GM21423 (cell line): ENCODE data around the gene SGSM2.

Experiments used
- ATAC-seq: cut with Tn5 transposase; IDR thresholded peaks from one replicate; pipeline ENCODE4 v1.9.1; 2021; ENCODE audit warnings: mild to moderate bottlenecking, moderate library complexity; ENCODE audit not compliant: unreplicated experiment

SGSM2 gene

GRCh38 chr17:2397247-2398171 is 60.2 kb downstream of the SGSM2 start:
- ATAC-seq: no peak

GRCh38 chr17:2398182-2398581 is 60.9 kb downstream of the SGSM2 start:
- ATAC-seq: no peak

DNA sequence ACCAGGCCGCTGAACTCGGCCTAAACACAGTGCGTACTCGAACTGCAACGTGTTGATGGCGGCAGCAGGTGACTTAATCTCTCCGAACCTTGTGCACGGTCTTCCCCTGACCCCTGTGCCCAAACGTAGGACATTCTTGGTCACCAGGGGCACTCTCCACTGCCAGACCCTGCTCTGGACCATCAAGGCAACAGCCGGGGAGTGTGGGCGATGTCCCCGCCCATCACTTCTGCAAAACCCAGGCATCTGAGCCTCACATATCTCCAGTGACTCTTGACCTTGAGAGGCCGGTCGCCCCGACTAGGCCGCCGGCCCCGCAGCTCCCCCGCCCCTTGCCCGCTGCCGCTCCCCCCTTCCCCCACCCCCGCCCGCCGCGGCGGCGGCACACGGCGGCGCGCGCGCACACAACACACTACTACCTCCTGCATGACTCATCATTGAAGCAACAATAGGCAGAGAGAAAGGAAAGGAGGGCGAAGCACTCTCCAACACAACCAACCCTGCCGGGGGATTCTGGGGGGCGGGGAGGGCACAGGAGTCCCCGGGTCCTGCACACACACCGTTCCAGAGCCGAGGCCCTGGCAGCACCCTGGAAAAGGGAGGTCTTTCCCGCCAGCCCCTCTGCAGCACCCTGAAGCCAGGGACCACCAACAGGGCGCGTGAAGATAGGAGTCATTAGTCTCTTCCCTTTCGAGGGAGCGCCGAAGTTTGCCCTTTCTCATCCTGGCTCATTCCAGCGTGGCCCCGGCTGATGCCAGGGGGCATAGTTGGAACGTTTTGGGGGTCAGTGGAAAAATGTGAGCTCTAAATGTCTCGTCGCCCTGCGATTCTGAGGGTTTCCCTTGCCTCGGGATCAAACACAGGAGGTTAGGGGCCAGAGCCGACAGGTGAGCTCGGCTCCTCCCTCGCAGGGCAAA is 61.6 kb downstream of the SGSM2 start:
- no peak for ATAC-seq

DNA sequence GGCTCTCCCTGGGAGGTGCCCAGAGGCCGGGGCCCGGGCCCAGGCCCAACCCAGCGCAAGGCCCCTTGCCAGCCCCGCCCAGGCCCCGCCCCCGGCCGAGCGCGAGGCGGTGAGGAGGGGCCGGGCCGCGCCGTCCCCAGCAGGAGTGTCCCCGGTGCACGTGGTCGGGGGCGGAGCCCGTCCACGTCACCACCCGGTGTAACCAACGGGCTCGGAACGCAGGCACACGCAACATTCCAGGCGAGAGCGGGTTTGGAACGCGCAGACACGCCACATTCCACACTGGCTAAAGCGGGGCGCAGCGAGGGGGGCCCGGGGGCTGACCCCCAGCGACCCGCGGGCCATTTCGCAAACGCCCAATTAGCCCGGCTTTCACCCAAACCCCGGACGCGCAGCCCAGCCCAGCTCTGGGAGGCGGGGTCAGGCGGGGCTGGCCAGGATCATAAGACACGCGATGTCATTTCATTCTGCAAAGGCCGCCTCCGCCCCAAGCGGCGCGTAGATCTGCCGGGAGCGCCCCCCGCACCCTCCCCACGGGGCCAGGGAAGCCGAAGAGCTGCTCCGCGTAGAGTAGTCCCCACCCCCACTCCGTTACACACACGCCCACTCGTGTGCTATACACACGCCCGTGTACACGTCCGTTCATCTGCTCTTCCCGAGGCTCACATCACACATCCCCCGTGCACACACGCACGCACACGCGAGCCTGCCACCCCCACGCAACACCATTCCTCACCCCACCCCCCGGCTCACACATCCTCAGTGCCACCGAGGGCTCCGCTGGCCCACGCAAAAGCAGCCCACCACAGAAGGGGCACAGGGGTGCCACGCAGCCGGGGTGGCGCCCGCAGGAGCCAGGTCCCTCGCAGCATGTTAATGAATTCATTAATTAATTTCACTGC is 62.5 kb downstream of the SGSM2 start:
- peak; percentile 37 for ATAC-seq

GRCh38 chr17:2400474-2400866 is 63.2 kb downstream of the SGSM2 start:
- no peak for ATAC-seq

DNA sequence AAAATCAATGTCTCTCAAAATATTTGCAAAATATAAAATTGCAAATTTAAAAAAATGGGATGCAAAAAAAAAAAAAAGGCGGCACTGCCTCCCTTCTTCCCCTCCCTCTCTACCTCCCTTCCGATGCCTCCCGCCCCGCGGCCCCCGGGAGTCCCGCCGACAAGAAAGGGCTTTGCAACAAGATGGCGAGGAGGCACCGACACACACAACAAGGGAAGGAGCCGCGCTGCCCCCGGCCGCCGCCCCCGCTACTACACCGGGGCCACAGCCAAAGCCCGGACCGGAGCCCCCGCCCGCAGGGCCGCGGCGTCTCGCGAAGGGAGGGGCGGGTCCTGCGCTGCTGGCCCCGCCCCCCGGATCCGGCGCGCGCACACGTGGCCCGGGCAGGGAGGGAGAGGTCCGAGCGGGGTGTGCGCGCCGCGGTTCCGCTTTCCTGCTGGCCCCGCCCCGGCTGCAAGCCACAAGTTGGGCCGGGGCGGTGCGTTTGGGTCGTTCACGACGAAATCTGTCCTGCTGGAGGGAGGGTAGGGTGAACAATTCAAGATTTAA is 63.6 kb downstream of the SGSM2 start, which contains the start of gene MNT:
TSS of gene MNT (minus strand) at position 184 of the 549 bp plus-strand sequence. CDS start 348 bp downstream, outside the sequence.
- ATAC-seq: peak; percentile 27

DNA sequence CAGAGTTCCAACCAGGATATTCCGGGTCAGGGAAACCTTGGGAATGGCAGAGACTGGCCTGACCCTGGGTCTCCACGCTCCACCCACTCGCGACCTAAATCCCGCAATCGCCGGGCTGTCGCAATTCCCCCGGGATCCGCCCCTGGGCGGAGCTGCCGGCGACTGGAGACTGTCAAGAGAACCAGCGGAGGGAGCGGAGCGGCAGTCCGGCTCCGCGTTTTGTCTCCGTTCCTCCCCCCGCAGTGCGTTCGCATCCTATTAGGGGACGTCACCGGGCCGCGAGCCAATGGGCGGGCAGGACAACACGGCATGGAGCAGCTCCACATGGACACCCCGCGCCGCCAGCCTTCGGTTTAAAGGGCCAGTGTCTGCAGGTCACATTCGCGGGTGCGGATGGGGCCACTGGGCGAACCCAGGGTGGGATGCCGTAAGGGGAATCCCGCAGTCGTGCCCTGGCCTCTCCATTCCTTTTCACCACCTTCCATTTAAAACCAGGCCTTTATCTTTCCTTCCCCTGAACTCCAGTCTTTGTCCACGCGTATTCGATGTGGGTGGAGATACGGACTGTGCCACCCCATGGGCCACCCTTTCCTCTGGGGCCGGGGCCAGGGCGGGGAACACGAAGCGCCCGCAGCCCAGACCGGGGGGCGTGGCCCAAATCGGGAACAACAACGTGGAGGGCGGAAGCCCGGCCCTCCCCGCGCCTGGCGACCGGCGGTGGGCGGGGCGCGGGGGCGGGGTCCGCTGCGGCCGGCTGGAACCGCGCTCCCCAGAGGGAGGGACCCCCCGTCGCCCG is 64.3 kb downstream of the SGSM2 start:
- peak; percentile 42 for ATAC-seq

DNA sequence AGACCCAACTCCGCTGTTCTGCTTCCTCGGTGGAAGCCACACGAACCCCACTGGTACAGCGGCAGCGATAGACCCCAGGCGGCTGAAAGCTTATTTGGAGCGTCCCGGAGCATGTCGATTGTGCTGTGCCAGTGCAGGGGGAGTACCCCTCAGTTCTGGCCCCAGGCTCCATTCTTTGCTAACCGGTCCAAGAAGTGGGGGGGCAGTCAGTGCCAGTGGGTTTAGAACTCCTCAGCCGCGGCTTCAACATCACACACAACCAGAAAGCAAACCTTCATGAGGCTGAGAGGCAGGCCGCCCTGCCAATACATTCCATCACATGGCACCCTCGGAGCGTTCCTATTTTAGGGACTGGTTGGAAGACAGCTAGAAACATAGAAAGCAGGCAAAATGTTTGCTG is 65.2 kb downstream of the SGSM2 start:
- no peak for ATAC-seq

GRCh38 chr17:2403044-2403443 is 65.7 kb downstream of the SGSM2 start:
- ATAC-seq: no peak

DNA sequence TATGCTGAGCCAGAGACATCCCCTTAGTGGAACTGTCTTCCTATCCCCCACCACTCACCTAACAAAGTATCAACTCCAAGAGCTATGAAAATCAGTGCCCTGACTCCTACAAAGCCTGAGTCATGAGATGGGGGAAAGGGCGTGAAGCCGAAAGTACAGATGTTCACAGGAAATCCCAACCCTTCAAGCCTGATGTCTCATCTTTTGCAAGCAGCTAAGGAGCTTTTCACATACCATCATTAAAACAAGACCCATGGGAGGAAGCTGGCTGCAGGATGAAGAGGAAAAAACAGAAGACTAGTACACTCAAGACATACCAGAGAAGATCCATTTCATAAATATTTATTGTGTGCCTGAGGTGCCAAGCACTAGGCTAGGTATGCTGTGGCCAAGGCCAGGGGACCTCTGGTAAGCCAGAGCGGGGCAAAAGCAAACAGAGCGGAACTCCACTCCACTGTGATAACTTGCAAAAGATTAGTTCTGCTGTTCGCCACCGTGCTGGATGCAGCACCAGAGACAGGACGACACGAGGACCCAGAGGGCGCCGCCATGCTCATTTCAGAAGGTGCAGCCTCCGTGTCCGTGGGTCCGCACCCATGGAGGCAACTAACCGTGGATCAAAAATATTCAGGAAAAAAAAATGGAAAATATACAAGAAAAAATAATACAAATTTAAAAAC is 68.1 kb downstream of the SGSM2 start:
- ATAC-seq: no peak

DNA sequence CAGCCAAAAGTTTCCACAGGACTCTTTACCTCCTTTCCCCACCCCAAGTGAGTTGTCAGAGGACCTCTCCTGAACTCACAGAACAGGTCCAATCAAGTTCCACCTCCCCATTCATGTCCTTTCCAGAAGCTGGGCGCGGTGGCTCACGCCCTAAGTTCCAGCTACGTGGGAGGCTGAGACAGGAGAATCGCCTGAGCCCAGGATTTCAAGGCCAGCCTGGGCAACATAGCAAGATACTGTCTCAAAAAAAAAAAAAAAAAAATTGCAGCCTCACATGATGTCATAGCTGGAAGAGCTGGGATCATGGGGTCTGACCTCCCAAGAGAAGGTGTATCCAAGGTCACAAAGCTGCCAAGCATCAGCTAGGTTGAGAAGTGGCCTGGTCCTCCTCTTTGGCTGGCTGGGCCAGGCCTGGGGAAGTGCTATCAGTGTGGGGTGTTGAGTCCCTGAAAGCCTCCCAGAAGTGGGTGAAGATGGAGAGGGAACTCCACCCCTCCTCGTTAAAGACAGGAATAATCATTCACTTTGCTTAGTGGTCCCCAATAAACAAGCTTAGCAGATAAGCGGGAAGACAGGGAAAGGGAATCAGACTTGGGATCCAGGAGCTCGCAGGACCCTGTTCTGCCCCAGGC is 69.1 kb downstream of the SGSM2 start:
- ATAC-seq: no peak

DNA sequence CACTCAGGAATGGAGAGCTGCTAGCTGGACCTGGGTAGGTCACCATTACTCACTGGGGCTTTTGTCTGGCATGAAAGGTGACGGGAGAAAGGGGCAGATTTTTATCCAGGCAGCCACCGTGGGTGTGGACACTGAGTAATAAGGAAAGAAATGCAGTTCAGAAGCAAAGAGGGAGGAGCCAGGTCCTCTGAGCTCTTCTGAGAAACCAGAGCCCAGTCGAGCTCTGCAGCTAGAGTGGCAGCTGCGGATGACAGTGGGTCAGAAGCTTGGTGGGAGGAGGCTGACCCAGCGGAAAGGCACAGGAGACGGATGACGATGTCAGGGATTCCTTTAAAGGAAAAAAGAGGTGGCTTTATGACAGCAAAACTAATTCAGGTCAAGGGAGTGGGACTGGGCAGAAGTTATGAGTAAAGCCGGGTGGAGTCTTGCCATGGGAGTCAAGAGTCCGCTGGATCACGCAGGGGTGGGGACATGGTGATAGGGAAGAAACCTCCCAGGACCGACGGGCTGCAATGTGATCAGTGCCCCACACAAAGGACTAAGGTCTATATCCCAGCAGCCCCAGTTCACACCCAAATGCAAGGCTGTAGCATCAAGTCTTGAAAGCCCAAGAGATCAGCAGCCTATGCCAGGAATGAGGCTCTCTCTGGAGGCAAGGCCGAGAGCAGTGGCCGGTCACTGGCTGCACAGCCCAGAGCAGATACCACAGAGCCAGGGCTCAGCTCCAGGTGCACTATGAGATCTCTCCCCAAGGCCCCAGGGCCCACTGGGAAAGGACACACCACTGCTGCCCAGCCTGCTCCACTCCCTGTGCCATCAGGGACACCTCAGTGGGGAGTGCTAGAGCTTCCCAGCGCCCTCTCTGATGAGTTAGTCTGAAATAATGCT is 69.8 kb downstream of the SGSM2 start:
- no peak for ATAC-seq

GRCh38 chr17:2410951-2411350 is 73.7 kb downstream of the SGSM2 start:
- no peak for ATAC-seq

DNA sequence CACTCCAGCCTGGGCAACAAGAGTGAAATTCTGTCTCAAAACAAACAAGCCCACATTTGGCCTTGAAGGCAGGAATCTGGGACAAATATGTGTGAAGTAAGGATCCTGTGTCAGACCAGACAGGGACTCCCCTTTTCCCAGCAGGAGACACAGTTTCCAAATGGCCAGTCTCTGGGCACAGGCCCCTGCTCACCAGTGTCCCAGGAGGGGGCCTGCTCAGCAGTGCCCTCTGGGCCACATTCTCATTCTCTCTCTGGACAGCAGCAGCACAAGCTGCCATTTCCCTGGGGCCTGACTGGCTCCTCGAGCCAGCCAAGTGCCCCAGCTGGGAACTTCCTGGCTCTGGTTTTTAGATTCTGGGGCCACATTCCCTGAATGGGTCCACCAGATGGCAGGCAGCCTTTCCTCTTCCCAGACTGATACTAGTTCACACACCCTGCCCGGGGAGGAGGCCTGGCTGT is 75.3 kb downstream of the SGSM2 start:
- no peak for ATAC-seq

DNA sequence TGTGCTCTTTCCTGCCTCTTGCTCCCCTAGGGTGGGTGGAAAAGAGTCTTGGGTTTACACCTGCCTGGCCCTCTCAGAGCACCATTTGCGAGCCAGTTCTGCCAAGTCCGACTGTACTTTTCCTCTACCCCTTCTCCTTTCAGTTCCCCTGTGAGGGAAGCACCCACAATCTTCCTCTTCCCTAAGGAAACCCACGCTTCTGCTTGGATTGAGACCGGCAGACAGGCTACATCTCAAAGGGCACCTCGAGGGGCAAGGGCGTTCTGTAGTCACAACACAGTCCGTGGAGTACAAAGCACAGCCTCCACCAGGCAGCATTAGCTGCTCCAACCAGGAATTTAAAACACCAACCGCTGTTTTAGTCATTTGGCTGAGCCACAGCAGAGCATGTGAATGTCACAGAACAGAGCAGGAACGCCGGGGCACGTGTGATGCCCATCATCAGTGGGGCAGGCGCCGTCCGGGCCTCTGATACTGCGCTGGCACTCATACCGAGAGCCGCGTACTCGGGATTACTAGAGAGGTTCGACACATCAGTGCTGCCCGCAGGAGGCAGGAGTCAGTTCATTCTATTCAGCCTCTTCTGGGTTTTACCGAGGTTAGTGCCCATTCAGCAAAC is 77.3 kb downstream of the SGSM2 start:
- ATAC-seq: no peak

DNA sequence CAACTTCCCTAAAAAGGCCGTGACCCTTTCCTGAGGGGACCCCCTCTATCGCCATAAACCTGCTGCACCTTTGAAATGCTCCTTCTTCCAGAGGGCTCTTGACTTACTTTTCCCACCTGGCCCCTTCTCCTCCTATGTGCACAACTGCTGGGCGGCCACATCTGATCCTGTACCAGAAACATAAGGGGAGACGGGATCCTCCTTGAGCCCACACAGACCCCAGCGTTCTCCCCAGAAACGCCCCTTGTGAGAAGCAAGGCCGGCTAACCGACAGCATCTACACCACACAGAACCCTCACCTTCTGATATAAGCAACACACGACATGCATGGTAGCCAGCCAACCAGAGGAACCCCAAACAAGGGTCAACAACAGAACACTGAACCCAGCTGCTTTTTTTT is 77.8 kb downstream of the SGSM2 start:
- no peak for ATAC-seq
